Left ventricle myocardium superior (tissue), 1 donor: ENCODE measurements around the gene IRAK1BP1. TPM values are rescaled to one million over a fixed set of nuclear protein-coding genes. Genes with fewer than 3 reads are reported as not detected.
A peak's percentile ranks its signal among the peaks of the same experiment; 100 is the strongest.
"Not testable (repeated sequence)": the region's sequence is repeated elsewhere in the genome, so short reads cannot be mapped to it uniquely, and the experiment has no call there.

Experiments used
- ATAC-seq: fragments of 200-7000 bp; cut with Tn5 transposase; one replicate; pipeline ENCODE4 v1.9.1; 2020; ENCODE audit warnings: mild to moderate bottlenecking, moderate library complexity
- DNase-seq: peaks from one replicate; pipeline ENCODE4 v3.0.0-alpha.2; 2020
- intact Hi-C: fragments of 100-400 bp; cut with micrococcal nuclease; formaldehyde crosslinking; loops from one replicate; pipeline ENCODE4 v1.11.0; 2022
- total RNA-seq: library from RNA; stranded (reverse); fragmentation: NEBNext Ultra II Directional; extraction: Animal tissue kit (Norgen Biotek cat#: 25700); gene quantifications from one replicate; pipeline ENCODE4 v1.2.1, GENCODE V29; 2021
- donor health status: DM: no; HTN: yes; CAD: no; lungs with severe emphysema.

The IRAK1BP1 gene
- total RNA-seq, 1 donor from 2014 or later, result 5.5 TPM

DNA sequence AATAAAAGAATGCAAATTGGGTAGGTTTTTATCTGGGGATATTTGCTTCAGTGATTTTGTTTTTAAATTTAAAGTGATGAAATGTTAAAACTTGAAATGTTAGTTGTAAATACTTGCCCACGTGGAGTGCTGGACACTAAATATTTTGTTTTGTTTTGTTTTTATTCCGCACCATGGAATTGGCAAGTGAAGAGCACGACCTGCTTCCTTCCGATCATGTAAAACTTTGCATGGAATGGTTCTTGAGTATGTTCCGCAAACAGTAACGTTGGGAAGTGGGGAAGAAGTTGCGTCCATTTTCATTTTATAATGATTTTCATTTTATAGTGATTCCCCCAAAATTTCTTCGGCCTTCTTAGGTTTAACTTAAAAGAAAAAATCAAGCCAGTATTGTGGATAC is 765 bp downstream of the IRAK1BP1 start:
- intact Hi-C loops, result no loop called here
- DNase-seq (no peak), ATAC-seq (no peak)

DNA sequence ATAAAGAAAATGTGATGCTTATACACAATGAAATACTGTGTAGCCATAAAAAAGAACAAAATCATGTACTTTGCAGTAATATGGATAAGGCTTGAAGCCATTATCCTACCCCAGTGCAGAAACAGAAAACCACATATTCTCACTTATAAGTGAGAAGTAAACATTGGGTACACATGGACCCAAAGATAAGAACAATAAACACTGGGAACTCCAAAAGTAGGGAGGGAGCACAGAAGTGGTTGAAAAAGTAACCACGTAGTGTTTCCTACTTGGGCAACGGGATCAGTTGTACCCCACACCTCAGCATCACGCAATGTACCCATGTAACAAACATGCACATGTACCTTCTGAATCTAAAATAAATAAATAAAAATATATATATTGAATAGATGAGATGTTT is 8.2 kb downstream of the IRAK1BP1 start:
- intact Hi-C loops, result no loop called here
- DNase-seq (no peak), ATAC-seq (no peak)

GRCh38 chr6:78883651-78884050 is 16.3 kb downstream of the IRAK1BP1 start:
- DNase-seq (no peak), ATAC-seq (no peak)
- intact Hi-C loops, result no loop called here

- DNase-seq, ATAC-seq, intact Hi-C loops: not testable (repeated sequence)
These were observed 22.6 kb downstream of the IRAK1BP1 start for GRCh38 chr6:78889901-78890300.

- DNase-seq, result no peak
- intact Hi-C loops, result no loop called here
- ATAC-seq, result no peak
These were observed 28.9 kb downstream of the IRAK1BP1 start for GRCh38 chr6:78896227-78896626.

GRCh38 chr6:78908621-78909020 is 41.3 kb downstream of the IRAK1BP1 start:
- ATAC-seq (no peak), DNase-seq (no peak)
- intact Hi-C loops, result no loop called here

- ATAC-seq, result peak; percentile 67
- intact Hi-C loops, result no loop called here
- no peak for DNase-seq
These were observed 42.0 kb downstream of the IRAK1BP1 start for GRCh38 chr6:78909391-78909790.

GRCh38 chr6:78910010-78910409 is 42.7 kb downstream of the IRAK1BP1 start:
- DNase-seq (no peak), ATAC-seq (peak; percentile 23)
- intact Hi-C loops, result no loop called here

DNA sequence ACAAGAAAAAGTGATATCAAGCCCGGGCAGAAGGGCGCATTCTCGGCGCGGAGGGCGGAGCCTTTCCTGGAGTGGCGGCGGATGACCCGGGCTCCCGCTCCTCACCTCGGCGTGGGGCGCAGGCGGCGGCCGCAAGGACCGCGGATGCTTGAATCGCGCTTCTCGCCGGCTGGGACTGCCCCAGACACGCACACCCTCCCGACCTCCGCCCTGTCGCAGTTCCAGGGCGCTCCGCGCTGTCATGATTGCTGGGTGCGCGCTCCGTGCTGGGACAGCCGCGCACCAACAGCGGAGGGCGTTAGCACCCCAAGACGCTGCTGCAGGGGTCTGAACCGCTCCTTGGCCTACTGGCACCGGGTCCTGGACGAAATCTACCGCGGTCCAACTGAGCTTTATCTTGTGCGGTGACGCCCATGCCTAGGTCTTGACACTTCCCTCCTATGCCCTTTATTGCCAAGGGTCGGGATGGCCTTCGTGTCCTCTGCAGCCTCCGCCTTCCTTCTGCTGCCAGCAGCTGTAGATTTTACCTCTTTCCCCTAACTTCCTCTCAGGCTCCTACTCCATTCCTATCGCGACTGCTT is 43.3 kb downstream of the IRAK1BP1 start:
- peak; percentile 80 for ATAC-seq
- DNase-seq, result peak; percentile 55
- intact Hi-C loops, result no loop called here

GRCh38 chr6:78911218-78911940 is 44.0 kb downstream of the IRAK1BP1 start:
- intact Hi-C loops, result no loop called here
- ATAC-seq (no peak), DNase-seq (no peak)

- DNase-seq (no peak), ATAC-seq (no peak)
- intact Hi-C loops, result no loop called here
These were observed 49.1 kb downstream of the IRAK1BP1 start for GRCh38 chr6:78916411-78916810.

DNA sequence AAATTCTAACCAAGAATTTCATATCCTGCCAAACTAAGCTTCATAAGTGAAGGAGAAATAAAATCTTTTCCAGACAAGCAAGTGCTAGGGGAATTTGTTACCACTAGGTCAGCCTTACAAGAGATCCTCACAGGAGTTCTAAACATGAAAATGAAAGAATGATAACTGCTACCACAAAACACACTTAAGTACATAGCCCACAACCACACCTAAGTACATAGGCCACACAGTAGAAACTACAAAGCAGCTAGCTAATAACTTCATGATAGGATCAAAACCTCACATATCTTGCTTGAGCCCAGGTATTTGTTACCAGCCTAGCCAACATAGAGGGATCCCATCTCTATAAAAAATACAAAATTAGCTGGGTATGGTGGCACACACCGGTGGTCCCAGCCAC is 50.4 kb downstream of the IRAK1BP1 start:
- DNase-seq (no peak), ATAC-seq (no peak)
- intact Hi-C loops, result no loop called here

- DNase-seq, intact Hi-C loops, ATAC-seq: not testable (repeated sequence)
These were observed 53.8 kb downstream of the IRAK1BP1 start for GRCh38 chr6:78921168-78921567.

- intact Hi-C loops, result no loop called here
- ATAC-seq (no peak), DNase-seq (no peak)
These were observed 58.0 kb downstream of the IRAK1BP1 start for GRCh38 chr6:78925317-78925716.

DNA sequence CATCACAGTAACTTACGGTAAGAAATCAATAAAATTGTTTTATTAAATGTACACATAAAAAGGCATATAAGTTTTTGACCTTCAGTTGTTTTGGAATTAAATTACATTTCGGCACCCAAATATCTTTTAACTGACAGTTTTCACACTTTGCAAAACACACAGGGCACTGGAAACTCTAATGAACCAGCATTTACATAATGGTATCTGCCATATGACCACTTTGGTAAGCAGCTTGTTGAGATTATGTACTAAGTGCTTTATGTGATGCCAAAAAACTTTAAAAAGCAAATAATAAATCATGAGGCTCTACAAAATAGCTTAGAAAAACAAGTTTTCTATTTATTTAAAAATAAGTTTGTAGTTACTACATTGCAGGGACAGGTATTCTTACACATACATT is 68.2 kb downstream of the IRAK1BP1 start:
- intact Hi-C loops, result no loop called here
- DNase-seq (no peak), ATAC-seq (peak; percentile 59)

GRCh38 chr6:78936515-78936914 is 69.2 kb downstream of the IRAK1BP1 start:
- ATAC-seq, result peak; percentile 95
- intact Hi-C loops, result no loop called here
- DNase-seq, result no peak

DNA sequence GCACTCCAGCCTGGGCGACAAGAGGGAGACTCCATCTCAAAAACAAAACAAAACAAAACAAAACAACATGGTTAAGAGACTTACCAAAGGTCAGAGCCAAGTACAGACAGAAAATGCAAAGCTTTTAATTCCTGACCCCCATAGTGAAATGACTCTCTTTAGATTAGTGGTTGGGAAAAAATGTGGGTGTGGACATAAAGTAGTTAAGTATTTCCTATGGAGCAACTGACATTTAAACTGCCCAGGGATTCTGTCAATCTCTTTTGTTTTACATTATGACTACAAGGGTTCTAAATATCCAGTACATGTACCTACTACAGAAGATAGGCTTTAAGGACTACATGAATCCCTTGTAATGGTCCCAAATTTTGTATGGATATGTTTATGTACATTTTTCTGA is 75.1 kb downstream of the IRAK1BP1 start:
- ATAC-seq, result no peak
- intact Hi-C loops, result no loop called here
- DNase-seq, result no peak

DNA sequence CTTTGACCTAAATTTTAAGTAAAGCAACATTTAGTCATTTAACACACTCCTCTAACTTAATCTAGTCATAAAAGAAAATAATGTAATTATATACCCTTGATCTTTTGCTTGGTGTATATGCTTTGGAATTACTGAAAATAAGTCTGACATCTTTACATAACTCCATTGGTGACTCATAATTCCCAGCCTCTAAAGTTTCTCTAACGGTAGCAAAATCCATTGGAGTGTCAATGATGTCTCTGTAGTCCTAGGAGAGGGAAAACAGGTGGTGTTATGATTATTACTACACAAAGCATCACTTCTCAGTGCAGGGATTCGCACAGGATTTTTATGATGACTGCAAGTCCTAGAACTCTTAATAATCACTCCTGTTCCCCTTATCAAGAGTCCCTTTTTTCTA is 80.2 kb downstream of the IRAK1BP1 start:
- intact Hi-C loops, result no loop called here
- no peak for DNase-seq
- ATAC-seq, result no peak

GRCh38 chr6:78947962-78948361 is 80.6 kb downstream of the IRAK1BP1 start:
- intact Hi-C loops, result no loop called here
- ATAC-seq (no peak), DNase-seq (no peak)

DNA sequence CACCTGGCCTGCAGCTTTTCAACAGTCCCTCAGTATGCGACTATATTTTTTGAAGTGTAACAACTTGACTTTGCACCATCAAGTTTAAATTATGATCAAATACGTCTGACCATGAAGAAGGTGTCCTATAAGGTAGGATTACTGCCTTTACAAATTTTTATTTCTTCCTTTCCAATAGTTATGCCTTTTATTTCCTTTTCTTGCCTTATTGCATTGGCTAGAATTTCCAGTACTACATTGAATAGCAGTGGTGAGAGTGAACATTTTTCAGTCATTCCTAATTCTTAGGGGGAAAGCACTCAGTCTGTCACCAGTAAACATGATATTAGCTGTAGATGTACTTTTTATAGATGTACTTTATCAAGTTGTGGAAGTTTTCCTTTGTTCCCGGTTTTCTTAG is 81.4 kb downstream of the IRAK1BP1 start:
- ATAC-seq (no peak), DNase-seq (no peak)
- intact Hi-C loops, result no loop called here

- intact Hi-C loops, result no loop called here
- no peak for DNase-seq
- ATAC-seq, result no peak
These were observed 85.0 kb downstream of the IRAK1BP1 start for GRCh38 chr6:78952362-78952761.
